HG02943 (cell line): ENCODE data around the gene RERE.

ENCODE experiments used
- ATAC-seq: cut with Tn5 transposase; IDR thresholded peaks from one replicate; pipeline ENCODE4 v1.9.1; 2021; ENCODE audit warnings: mild to moderate bottlenecking, low read depth, moderate library complexity; ENCODE audit not compliant: unreplicated experiment

RERE gene

GRCh38 chr1:8330271-8331125, 486.9 kb downstream of the RERE start:
- no peak for ATAC-seq

GRCh38 chr1:8329858-8330257, 487.6 kb downstream of the RERE start:
- no peak for ATAC-seq

- no peak for ATAC-seq
Measured at GRCh38 chr1:8329439-8329838, 488.0 kb downstream of the RERE start.

GRCh38 chr1:8328271-8328670, 489.2 kb downstream of the RERE start:
- ATAC-seq: no peak

- no peak for ATAC-seq
Measured at GRCh38 chr1:8326265-8326664, 491.2 kb downstream of the RERE start.

- no peak for ATAC-seq
Measured at GRCh38 chr1:8325771-8326170, 491.7 kb downstream of the RERE start.

GRCh38 chr1:8324176-8324810, 493.1 kb downstream of the RERE start:
- no peak for ATAC-seq

- ATAC-seq: no peak
Measured at GRCh38 chr1:8323706-8324105, 493.7 kb downstream of the RERE start.

- ATAC-seq: no peak
Measured at GRCh38 chr1:8321612-8322011, 495.8 kb downstream of the RERE start.

GRCh38 chr1:8318436-8318835, 499.0 kb downstream of the RERE start:
- ATAC-seq: no peak

- ATAC-seq: no peak
Measured at GRCh38 chr1:8317647-8318381, 499.6 kb downstream of the RERE start, which contains the start of gene SLC45A1. SLC45A1 (plus strand) TSS chr1:8318114; CDS start chr1:8324330, 6,216 bp downstream.

GRCh38 chr1:8315573-8316475, 501.6 kb downstream of the RERE start:
- ATAC-seq: no peak

GRCh38 chr1:8314346-8315280, 502.8 kb downstream of the RERE start:
- no peak for ATAC-seq

- ATAC-seq: no peak
Measured at GRCh38 chr1:8313231-8313630, 504.2 kb downstream of the RERE start.

GRCh38 chr1:8312235-8313218, 504.9 kb downstream of the RERE start:
- ATAC-seq: no peak

GRCh38 chr1:8311068-8311718, 506.2 kb downstream of the RERE start:
- ATAC-seq: no peak

- no peak for ATAC-seq
Measured at GRCh38 chr1:8307628-8308027, 509.8 kb downstream of the RERE start.
